HG03097 (cell line): ENCODE data around the gene CPD.
"Not testable (repeated sequence)": the region's sequence is repeated elsewhere in the genome, so short reads cannot be mapped to it uniquely, and the experiment has no call there.

Experiments used
- ATAC-seq: cut with Tn5 transposase; IDR thresholded peaks from one replicate; pipeline ENCODE4 v1.9.1; 2021; ENCODE audit not compliant: unreplicated experiment, low FRiP score

The CPD gene

DNA sequence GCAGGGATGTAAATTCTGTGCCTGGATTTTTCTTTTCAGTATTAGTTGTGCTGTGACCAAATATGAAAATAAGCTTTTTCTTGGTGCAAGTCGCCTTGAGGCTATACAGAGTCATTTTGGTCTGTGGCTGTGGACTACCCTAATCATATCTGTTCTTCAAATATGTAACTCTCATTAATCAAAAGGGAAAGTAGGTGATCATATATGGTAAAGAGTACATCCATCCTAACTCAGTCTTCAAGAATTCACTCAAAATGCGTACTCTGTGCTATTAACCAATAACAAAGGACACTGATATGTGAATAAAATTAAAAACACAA lies 2.6 kb downstream of the CPD start:
- ATAC-seq, result no peak

DNA sequence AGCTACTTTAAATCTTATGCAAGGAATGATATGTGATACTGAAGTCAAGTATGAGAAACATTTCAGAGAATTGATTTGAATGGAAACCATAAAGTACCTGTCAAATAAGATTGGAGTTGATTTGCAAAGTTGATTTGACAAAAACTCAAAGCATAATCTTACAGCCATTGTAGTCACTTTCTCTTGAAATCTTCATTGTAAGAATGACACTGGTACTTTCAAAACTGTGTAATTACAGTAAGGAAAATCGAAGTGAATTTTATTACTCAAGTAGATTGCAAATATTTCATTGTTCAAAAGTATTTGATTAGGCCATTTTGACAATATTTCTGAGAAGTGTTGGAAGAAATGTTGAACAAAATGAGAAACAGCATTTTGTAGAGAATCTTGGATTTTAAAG lies 3.6 kb downstream of the CPD start:
- ATAC-seq, result no peak

DNA sequence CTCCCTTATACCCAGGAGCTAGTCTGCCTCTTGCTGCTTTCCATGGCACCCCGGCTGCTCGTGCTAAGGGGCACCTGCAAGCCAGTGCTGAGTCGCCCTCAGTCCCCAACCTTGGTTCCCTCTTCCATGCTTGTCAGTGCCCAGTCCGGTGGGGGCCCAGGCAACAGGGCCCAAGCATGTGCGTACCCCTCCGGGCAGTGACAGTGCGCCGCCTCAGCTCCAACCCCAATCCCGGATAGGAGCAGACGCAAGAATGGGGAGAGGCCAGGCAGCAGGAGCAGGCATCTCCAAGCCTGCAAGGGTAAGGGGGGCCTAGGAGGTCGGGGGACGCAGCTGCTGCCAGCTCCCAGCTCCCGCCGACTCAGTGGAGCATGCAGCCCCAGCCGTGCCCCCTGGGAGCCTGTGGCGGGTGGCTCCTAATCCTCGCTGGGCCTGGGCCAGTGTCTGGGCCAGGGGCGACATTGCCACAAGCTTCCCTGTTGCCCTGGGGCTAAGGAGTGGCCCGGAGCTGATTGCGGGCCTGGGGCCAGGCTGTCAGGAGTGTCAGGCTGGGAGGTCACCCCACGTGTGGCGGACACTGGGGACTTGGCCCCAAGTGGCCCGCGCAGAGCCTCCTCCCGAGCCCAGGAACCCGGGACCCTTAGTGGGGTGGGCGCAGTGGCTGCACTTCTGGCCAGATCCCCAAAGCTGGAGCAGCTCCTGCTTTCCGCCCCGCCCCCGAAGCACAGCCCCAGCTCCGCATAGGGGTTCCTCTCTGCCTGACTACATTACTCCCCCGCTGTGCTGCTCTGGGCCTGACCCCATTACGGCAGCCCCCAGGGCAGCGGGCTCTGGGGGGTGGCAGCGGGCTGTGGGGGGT lies 9.8 kb downstream of the CPD start:
- no peak for ATAC-seq

DNA sequence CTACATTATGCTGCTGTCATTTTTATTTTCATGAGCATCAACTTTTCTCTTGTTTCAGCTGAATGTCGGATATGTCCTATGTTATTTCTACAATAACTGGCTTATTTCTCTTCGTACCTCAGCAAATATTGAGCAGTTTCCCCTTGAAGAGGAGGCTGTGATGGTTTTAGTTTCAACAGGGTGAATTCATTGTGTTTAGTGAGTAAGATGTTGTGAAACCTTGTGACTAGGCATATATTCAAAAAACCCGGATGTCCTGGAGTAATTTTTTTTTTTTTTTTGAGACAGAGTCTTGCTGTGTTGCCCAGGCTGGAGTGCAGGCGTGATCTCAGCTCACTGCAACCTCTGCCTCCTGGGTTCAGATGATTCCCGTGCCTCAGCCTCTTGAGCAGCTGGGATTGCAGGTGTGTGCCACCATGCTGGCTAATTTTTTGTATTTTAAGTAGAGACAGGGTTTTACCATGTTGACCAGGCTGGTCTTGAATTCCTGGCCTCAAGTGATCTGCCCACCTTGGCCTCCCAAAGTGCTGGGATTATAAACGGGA lies 11.1 kb downstream of the CPD start:
- no peak for ATAC-seq

DNA sequence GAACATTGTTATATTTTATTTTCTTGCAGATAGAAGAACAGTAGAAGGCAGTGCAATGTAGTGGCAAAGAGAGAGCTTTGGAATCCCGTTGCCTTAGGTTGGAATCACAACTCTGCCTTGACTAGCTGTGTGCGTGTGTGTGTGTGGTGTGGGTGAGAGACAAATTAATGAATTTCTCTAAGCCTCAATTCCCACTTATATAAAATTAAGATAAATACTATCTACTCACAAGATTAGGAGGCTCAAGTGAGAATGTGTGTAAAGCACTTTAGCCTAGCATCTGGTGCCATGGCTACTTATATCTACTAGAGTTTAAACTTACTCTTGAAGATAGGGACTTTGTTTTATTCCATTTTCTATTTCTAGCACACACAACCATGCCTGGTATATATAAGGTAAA lies 12.8 kb downstream of the CPD start:
- no peak for ATAC-seq

DNA sequence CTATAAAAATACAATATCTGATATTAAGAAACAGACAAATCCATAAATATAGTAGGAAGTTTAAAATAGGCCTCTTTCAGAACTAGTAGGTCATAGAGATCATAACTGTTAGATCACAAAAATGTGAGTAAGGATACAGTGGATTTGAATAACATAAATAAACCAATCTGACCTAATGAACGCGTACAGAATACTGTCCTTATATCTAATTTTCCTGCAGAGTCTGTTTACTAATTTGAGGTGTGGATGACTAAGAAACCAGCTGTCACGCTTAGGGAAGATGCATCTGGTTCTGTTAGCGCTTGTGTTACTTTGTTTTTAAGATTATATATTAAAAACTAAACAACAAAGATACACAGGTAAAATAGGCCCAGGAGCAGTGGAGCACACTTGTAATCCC lies 14.8 kb downstream of the CPD start:
- ATAC-seq, result no peak

DNA sequence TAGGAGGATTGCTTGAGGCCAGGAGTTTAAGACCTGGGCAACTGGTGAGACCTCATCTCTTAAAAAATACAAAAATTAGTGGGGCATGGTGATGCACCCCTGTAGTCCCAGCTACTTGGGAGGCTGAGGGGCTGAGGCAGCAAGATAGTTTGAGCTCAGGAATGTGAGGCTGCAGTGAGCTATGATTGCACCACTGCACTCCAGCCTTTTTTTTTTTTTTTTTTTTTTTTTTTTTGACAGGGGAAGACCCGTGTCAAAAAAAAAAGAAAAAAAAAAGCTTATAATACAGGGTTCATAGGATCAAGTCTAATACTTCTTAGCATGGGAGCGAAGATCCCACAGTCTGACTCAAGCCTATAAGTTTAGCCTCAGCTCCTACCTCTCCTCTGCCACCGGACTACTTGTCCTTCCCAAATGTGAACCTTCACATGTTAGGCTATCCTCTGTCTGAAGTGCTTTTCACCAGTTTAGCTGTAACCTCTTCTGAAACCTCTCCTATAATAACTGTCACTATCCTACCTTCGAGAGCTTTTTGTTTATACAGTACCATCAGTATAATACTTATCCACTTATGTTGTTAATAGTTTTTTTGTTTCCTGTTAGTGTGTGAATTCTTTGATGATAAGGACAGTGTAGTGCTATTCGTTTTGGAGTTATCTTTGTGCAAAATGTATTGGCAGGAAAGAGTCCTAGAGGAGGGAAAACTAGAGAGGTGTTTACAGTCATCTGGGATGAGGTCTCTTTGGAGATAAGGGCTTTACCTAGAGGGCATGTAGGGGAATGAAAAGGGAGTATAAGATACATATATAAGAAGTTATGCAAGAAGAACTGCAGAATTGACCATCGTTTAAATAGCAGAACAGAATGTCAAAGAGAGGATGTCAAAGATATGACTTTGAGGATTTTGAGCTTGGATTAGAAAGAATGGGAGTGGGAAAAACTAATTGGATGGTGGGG lies 15.5 kb downstream of the CPD start:
- ATAC-seq, result no peak

DNA sequence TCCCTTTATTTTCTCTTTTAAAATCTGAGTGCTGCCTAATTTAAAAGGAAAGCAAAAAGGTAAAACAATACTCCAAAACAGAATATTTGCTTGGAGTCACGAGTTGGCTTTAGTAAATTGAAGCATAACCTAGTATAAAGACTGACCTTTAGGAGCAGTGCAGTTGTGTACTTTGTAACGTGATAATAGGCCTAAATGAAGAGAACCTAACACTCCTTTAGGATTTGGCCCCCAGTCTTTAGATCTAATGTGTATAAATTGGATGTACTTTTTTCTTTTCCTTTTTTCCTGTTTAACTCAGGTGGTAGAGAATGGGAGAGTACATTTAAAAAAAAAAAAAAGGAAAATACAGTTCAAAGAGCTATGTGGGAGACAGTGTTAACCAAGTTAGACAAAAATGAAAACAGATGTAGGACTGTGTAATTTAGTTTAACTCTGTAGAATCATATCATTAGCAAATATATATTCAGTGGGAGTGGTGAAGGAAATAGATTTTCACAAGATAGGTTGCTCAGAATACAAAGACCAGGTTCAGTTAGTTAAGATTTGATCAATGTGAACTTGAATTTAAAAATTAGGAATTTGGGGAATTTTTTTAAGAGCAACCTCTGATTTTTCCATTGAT lies 16.8 kb downstream of the CPD start:
- no peak for ATAC-seq

DNA sequence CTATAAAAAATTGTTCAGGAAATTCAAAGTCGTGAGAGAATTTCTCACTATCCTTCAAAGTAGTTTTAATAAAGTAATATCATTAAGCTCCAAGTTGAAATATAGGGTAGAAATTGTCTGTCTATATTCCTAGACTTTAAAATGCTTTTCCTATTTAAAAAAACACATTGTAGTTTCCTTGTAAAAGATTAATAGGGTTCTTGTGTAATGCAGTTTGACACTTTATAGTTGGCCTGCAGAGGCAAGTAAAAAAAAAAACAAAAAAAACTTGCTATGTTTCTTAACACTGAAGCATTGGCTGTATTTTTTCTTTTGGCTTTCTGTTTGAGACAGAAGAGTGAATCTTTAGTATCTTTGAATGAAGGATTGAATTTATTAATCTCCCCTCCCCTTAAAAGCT lies 17.4 kb downstream of the CPD start:
- no peak for ATAC-seq

DNA sequence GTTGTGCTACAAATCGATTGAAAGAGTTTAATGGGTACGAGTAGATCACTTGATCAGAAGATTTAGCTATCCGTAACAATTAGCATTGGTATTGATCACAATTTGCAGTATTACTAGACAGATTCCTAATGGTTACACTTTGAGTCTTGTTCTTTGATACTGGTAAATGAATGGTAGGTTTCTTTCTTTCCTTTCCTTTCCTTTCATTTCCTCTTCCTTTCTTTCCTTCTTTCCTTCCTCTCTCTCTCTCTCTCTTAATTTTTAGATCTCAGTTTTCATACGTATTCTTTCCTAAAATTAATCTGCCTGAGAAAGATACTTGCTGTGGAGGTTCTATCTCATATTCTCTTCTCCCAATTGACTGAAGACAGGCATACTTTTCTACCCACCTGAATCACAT lies 17.9 kb downstream of the CPD start:
- ATAC-seq, result no peak

DNA sequence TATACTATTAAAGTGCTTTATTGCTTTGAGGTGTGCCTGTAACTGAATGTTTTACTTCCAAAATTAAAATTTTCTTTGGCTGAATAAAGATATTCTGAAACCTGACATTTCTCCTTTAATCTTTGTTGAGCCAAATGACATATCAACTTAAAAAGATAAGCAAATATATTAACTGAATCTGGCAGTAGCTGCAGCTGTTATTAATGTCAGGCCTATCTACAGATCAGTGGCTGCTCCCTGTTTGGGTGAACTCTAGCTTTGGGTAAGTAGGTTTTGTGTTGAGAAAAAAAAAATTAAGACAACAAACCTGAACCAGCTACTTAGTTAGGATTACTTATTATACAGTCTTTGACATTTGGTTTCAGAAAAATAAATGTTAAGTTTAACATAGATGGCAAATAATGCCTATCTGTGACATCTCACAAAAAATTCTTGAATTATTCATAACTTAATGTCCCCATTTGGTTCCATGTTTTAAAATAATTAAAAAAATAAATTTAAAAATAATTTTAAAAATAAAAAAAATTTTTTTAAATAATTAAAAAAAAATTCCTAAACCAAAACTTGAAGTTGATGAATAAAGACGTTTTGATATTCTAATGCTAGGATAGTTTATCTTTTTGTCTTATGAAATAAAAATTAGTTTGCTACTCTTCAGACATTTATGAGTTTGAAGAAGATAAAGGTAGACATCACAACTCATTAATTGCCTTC lies 19.8 kb downstream of the CPD start:
- no peak for ATAC-seq

DNA sequence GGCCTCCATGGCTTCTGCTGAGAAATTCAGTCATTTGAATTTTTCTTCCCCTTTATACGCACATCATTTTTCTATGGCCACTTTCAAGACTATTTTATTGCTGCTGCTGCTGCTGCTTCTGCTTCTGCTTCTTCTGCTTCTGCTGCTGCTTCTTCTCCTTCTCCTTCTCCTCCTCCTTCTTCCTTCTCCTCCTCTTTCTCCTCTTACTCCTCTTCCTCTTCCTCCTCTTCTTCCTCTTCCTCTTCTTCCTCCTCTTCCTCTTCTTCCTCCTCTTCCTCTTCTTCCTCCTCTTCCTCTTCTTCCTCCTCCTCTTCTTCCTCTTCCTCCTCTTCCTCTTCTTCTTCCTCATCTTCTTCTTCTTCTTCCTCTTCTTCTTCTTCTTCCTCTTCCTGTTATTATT lies 22.4 kb downstream of the CPD start:
- ATAC-seq, result no peak

DNA sequence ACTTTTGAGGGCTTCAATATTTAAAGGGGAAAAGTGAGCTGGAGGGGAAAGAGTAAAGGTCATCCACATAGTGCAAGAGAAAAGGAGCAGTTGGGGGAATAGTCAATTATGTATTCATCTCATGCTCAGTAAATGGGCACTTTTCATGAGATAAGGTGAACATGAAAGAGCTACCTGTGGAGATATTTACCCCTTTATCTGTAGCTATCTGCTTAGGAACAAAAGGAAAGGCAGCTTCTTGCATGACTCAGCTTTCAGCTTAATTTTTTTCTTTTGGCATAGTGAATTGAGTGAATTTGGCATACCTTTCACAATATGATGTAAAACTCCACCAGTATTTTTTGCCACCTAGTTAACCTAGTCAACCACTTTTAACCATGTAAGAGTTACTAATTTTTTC lies 26.4 kb downstream of the CPD start:
- no peak for ATAC-seq

DNA sequence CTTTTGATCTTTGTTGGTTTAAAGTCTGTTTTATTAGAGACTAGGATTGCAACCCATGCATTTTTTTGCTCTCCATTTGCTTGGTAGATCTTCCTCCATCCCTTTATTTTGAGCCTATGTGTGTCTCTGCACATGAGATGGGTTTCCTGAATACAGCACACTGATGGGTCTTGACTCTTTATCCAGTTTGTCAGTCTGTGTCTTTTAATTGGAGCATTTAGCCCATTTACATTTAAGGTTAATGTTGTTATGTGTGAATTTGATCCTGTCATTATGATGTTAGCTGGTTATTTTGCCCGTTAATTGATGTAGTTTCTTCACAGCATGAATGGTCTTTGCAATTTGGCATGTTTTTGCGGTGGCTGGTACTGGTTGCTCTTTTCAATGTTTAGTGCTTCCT lies 31.9 kb downstream of the CPD start:
- ATAC-seq, result not testable (repeated sequence)

DNA sequence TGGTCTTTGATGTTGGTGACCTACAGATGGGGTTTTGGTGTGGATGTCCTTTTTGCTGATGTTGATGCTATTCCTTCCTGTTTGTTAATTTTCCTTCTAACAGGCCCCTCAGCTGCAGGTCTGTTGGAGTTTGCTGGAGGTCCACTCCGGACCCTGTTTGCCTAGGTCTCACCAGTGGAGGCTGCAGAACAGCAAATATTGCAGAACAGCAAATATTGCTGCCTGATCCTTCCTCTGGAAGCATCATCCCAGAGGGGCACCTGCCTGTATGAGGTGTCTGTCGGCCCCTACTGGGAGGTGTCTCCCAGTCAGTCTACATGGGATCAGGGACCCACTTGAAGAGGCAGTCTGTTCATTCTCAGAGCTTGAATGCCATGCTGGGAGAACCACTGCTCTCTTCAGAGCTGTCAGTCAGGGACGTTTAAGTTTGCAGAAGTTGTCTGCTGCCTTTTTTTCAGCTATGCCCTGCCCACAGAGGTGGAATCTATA lies 33.3 kb downstream of the CPD start:
- ATAC-seq, result not testable (repeated sequence)

DNA sequence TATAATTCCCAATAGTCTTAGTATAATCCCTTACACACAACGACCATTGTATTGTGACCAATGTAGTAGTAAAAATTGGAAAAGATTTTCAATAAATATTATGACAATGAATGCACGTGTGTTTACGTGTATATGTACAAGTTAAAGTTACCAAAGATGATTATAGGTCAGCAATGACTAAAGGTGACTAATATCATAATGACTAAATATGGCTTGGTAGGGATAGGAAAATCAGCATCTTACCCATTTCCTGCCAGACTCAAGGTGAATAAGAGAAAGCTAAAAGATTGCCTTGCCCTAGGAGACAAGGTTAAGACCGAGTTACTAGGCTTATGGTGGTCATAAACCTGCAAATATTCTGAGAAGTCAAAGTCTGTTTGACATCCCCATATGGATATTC lies 34.4 kb downstream of the CPD start:
- no peak for ATAC-seq

DNA sequence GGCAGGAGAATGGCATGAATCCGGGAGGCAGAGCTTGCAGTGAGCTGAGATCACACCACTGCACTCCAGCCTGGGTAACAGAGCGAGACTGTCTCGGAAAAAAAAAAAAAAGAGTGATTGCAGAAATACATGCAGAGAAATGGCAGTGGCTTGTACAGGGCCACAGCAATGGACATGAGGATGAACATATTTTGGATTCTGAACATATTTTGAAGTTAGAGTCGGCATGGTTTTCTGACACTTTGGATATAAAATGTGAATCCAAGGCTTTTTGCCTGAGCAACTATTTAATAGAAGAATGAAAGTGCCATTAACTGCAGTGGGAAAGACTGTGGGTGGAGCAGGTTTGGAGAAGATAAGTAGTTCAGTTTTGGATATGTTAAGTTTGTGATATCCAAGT lies 35.8 kb downstream of the CPD start:
- no peak for ATAC-seq

DNA sequence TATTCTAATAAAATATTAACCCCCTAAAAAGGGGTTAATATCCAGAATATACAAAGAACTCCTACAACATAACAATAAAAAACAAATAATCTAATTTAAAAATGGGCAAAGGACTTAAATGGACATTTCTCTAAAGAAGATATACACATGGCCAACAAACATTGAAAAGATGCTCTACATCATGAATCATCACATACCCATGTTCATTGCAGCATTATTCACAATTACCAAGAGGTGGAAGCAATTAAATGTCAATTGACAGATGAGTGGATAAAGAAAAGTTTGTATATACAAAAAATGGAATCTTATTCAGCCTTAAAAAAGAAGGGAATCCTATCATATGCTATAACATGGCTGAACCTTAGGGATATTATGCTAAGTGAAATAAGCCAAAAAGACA lies 36.8 kb downstream of the CPD start:
- no peak for ATAC-seq

DNA sequence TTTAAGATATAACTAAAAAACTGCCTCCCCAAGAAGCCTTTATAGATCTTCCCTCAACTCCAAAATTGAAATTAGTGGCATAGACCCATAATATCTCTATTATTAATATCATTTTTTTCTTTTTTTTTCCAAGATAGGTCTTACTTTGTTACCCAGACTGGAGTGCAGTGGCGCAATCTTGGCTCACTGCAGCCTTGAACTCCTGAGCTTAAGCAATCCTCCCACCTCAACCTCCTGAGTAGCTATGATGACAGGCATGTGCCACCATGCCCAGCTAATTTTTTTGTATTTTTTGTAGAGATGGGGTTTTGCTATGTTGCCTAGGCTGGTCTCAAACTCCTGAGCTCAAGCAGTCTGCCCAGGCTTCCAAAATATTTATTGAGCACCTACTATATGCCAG lies 39.3 kb downstream of the CPD start:
- ATAC-seq, result not testable (repeated sequence)

DNA sequence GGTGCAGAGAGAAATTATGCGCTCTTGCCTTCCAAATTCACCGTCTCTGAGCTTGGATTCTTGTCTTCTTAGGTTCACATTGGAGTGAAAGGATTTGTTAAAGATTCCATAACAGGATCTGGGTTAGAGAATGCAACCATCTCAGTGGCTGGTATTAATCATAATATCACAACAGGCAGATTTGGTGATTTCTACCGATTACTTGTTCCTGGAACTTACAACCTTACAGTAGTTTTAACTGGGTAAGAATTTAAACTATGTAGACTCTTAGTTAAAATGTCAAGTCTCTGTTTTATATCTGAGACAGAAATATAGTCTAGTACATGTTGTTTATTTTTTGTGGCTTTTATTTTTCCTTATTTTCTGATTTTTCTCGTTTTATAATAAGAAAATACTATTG lies 42.9 kb downstream of the CPD start:
- no peak for ATAC-seq
